Heart left ventricle (tissue), 13 donors: ENCODE data around the gene KCNJ12.
"Not testable (repeated sequence)": the region's sequence is repeated elsewhere in the genome, so short reads cannot be mapped to it uniquely, and the experiment has no call there.

Experiments
- CTCF ChIP-seq, 12 donors: fragments of 200-600 bp; sonication (generic) in 4 of 12; IDR thresholded peaks; one replicate each; pipeline versions ENCODE4 v1.5.0 to v1.8.0; 2018 to 2022; ENCODE audit warnings: antibody characterized with exemption in 12 of 12, mild to moderate bottlenecking in 5 of 12
- POLR2A ChIP-seq, 2 donors: fragments of 450-650 bp; IDR thresholded peaks; one replicate each; pipeline ENCODE4 v1.6.1; 2017; ENCODE audit warnings: antibody characterized with exemption in 2 of 2, mild to moderate bottlenecking in 2 of 2, moderate library complexity in 2 of 2
- donor health status: ischemic (EF 13 %, LVEDD 7.1; RV severe dilation, severe dysfunction).
- donor health status: DM: no; HTN: yes; CAD: no.
- donor health status: DM: no; HTN: no; CAD: no.
- donor health status: ischemic (EF 25% LVEDD 6.9; RV normal size, moderate dysfunction).
- donor health status: ischemic (EF 25% LVEDD 5.7; RV mildly dilated, moderate dysfunction).
- donor health status: ischemic (EF 35%, LVEDD 5.7; RV mildly dilated, moderate dysfunction).
- donor health status: nonischemic (EF 11% LVEDD 7.7; RV severe dilation, severe dysfunction).
- donor health status: DM: yes; HTN: yes; CAD: no.
- donor health status: PGD.
- donor health status: ischemic (EF 29% LVEDD 5.4; RV normal size, mild dysfunction).
- donor health status: nonischemic (EF 23%, LVEDD 6.1; RV moderate dilation, normal function).

- not testable (repeated sequence) for TF ChIP-seq POLR2A, CTCF (IDR thresholded peaks at IDR 0.05)
Observed at GRCh38 chr17:21406616-21407404, 30.7 kb downstream of the KCNJ12 start.
